Measurements from ENCODE around the gene RASSF4.
A peak's percentile ranks its signal among the peaks of the same experiment; 100 is the strongest.

Gene RASSF4

GRCh38 chr10:44928462-44928861 lies 31.1 kb upstream of the RASSF4 start:
- DNase-seq (ENCODE audit: low spot score): no peak

DNA sequence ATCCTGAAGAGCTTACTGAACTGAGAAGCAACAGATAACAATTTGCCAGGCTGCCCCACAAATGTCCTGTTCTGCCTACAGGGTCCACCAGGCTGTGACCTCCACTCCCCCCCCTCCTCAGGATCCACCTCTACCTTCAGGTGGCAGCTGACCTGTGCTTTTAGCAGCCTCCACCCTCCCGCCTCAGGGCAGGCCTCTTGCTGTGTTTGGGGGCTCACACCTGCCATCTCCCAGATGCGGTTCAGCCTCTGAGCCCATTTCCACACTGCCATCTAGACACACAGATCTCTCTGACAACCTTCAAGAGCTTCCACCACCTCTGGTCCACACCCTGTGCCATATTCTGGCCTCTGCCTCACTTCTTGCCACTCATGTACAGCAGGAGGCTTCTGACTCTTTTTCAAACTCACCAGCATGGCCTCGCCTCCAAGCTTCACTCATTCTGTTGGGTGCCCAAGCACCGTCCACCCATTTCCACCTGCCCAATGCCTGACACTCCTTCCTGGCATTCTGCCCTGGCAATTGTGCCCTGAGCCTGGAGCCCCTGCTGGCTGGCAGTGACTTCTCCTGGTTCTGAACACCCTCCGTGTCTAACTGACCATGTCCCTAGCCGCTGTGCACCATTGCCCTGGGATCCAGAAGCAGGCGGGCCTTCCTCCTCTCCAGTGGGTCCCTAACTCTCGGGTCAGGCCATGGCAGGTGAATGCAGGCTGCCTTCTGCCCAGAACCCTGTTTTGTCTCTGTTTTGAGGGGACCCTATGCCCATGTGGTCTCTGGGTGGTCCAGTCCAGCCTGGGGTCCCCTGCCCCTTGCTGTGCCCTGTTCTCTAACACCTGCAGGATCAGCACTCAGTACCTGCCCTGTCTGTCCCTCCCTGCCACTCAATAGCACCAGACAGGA lies 30.0 kb upstream of the RASSF4 start:
- DNase-seq (ENCODE audit: low spot score): no peak

GRCh38 chr10:44930904-44931620 lies 28.5 kb upstream of the RASSF4 start:
- no peak for DNase-seq (ENCODE audit: low spot score)

DNA sequence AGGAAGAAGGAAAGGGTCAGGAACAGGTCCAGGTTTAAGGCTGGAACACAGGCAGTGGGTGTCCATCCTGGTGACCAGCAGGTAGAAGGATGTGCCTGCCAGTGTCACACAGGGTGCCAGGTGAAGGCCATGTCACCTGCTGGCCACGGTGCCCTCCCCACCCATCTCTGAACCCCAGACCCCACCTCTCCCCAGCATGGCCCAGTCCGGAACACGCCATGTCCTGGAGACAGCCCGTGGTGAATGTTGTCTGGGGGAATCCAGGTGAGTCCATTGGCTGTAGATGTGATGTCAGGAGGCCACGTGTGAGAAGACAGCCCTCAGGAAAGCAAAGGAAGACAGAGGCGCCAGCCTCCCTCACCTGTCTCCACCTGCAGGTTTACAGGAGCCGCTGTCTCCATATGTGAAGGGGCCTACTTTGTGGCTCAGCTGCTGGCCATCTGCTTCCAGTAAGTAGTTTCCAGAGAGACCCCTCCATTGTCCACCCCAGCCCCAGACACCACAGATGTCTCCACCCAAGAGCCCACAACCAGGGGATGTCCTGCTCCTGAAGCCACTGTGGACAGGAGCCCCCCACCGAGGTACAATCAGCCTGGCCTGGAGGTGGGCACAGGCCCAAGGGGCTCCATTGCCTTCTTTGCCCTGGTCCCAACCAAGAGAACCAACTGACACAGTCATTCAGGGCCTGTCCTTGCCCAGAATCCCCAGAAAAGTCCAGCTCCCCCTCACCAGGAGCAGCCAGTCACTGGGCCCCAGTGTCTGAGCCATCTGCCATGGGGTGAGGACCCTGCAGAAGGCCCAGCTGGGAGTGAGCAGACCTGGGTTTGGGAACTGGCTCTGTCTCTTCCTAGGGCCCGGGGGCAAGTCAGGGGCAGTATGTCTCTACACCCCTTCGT lies 27.7 kb upstream of the RASSF4 start:
- DNase-seq (ENCODE audit: low spot score): no peak

GRCh38 chr10:44932517-44933450 lies 26.8 kb upstream of the RASSF4 start:
- peak; percentile 29 for DNase-seq (ENCODE audit: low spot score)

DNA sequence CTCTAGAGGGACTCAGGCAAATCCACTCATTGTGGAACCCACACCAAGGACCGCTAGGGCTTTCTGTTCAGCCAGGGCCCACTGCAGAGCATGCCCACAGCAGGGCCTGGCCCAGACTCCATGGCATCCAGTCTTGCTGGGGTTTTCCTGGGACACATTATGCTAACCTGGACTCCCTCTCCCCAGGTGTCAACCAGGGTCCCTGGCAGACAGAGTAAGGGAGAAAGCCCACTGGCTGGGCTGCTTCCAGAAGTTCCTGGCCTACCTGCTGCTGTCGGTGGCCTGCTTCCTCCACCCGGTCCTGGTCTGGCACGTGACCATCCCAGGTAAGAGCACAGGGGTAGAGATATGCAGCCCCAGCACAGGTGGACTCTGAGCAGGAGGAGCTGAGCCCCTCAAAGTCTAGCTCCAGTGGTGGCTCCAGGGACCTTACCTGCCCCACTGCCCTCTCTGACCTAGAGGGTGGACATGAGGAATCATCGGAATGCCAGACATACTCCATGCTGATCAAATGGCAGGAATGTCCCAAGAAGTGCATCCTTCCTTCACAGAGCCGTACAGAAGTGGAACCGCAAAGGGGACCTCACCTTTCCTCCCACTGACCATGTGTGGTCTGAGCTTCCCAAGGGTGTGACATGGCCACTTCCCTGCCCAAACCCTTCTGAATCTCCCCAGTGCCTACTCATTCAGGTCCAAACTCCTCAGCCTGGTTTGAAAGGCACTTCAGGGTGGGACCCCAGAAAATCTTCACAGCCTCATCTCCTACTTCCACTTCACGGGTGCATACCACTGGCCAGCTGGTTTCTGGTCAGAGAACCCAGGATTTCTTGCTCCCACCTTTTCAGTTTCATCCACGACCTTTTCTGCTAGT lies 25.9 kb upstream of the RASSF4 start:
- no peak for DNase-seq (ENCODE audit: low spot score)

GRCh38 chr10:44934416-44935200 lies 25.0 kb upstream of the RASSF4 start:
- no peak for DNase-seq (ENCODE audit: low spot score)

DNA sequence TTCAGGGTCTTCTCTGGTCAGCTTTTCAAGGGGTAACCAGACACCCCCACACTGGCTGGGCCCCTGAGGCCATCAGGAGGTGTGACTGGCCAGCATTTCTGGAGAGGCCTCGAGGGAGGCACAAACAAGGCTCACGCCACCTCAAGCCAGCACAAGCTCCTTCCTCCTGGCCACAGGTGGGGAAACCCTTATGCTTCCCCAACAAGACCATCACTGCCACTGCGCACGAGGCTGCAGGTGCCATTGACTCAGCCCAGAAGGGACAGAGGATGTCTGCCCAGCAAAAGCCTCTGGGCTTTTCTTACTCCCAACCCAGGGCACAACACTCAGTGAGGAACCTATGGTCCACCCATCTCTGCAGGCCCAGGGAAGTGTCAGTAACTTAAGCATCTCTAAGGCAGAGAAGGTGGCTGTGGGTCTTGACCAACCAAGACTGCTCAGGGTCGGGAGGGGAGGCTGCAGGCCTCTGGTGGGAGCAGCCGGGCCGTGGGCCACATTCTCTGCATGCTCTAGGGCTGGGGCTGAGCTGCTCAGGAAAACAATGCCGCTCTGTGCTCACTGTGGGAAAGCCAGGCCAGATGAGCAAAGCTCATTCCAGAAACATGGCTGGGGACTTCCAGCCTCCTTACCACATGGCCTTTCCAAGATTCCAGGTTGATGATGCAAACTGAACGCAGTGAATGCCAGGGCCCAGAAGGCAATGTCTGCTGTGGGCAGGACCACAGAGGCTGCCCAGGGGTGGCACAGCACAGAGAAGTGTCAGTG lies 24.2 kb upstream of the RASSF4 start:
- no peak for DNase-seq (ENCODE audit: low spot score)

DNA sequence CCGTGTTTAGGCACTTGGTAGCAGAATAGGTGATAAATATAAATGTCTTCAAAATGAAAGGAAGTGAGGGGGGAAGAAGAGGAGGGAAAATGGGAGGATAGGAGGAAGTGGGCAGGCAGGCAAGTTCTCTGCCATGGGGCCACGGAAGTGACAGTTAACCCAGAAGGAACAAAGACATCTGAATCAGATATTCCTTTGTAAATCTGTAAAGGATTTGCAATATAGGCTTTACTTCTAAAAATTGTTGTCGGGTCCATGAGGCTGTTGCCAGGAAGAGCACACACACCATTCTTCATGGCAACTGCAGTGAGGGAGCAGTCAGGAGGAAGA lies 23.7 kb upstream of the RASSF4 start:
- DNase-seq (ENCODE audit: low spot score): no peak

DNA sequence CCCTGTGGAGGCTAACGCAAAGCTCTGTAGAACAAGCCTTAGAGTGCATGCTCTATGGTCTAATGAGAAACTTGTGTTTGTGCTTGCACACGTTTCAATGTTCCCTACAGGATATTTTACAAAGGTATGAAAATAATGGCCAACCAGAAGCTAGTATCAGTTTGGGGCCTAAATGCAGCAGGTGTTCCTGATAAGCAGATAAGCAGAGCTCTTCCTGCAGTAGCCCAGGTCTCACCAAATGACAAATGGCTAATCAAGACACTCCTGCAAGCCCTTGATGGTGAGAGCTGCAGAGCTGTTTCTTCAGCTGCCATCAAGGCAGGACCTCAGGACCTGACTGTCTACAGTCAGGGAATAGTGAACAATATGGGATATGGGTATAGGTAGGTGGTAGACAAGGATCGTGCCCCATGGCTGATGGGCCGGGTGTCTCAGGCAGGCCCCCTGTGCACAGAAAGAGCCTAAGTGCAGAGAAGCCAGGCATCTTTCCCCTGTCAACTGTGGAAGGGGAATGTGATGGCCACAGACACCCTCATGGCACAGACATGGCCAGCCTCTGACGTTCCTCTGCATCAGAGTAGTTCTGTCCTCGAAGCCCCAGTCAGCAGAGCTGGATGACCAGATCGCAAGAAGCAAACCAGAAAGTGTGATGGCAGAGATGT lies 23.2 kb upstream of the RASSF4 start:
- no peak for DNase-seq (ENCODE audit: low spot score)

DNA sequence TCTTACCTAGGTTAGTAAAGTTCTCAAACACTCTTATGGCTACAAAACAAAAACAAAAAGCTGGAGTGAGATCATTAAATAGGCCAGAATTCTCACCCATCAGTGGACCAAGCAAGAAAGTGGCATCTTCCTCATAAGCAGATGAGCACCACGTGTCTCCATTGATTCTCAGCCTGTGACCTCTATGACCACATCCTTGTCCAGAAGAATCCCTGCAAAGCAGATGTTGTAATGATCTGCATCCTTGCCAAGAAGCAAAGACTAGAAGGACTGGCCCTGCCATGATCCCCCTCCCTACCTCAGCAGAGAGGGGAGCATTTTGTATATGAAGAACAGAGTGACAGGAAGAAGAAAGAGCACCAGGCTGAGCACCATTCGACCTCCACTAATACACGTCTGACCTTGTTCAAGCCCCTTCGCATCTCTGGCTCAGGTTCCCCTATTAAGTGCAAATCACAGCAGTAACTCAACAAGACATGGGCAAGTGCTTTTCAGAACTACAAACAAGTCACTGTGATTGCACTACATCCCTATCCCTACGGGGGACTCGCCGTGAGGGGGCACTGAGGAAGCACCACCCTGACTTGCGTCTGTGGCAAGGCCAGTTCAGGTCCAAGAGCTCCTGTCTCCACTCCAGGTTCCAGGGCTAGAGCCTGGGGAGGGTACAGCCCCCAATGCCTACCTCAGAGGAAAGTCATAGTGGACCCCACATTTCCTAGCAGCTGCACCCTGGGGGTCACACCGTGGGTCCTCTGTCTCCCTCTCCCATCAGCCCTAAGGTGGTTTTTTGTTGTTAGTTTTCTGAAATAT lies 22.2 kb upstream of the RASSF4 start:
- DNase-seq (ENCODE audit: low spot score): no peak

DNA sequence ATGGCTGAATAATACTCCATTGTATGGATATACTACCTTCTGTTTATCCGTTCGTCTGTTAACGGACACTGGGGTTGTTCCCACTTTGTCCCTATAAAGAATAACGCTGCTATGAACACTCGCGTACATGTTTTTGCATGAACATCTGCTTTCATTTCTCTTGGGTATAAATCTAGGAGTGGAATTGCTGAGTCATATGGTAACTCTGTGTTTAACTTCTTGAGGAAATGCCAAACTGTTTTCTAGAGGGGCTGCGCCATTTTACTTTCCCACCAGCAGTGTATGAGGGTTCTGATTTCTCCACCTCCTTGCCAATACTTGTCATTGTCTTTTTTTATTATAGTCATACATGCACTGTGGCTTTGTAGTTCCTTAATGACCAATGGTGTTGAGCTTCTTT lies 20.6 kb upstream of the RASSF4 start:
- DNase-seq (ENCODE audit: low spot score): no peak

- no peak for DNase-seq (ENCODE audit: low spot score)
Measured at GRCh38 chr10:44939691-44940401, 19.8 kb upstream of the RASSF4 start.

- no peak for DNase-seq (ENCODE audit: low spot score)
Measured at GRCh38 chr10:44944354-44944753, 15.2 kb upstream of the RASSF4 start.

- DNase-seq (ENCODE audit: low spot score): no peak
Measured at GRCh38 chr10:44946205-44946604, 13.4 kb upstream of the RASSF4 start.

DNA sequence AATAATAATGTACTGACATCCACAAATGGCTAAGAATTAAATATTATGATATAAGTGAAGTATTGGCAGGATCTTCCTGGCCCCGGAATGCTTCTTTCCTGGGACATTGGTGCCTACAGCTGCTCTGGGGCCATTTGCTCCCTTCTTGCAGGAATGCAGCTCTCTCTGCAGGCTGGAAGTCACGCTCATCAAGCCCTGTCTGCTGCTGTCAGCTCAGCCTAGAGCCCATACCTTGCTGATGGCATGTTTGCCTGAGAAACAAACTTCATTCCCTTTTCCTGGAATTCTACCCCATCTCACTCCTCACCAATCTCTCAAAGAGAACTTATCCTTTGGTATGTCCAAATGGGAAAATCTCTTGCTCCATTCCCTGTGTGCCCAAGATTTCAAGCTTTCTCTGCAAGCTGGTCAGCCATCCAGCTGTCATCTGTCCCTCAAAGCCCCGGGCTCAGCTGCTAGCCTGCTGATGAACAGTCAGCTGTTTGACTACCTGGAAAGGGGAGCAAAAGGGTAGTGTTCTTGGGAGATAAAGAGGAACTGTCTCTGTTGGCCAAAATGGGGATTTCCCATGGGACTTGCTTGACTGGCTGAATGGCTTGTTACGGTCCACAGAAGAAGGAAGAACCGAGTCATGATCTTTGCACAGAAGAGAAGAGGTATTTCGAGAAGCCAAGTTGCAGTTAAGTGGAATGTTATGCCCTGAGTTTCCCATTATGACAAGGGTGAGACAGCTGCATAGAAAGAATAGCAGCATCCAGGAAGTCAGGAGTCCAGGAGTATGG lies 12.0 kb upstream of the RASSF4 start:
- DNase-seq (ENCODE audit: low spot score): no peak

Data from hematopoietic multipotent progenitor cell treated with erythropoietin and hydrocortisone succinate and interleukin-3 and kit ligand, for 17 days (in vitro differentiated cells).